Measurements from ENCODE around the gene CNNM3. TPM values are rescaled to one million over a fixed set of nuclear protein-coding genes. Genes with fewer than 3 reads are reported as not detected.
A peak's percentile ranks its signal among the peaks of the same experiment; 100 is the strongest.

CNNM3 gene
- total and polyA plus RNA-seq, 4 donors = 10.0 to 19.8 (median 16.1) TPM

DNA sequence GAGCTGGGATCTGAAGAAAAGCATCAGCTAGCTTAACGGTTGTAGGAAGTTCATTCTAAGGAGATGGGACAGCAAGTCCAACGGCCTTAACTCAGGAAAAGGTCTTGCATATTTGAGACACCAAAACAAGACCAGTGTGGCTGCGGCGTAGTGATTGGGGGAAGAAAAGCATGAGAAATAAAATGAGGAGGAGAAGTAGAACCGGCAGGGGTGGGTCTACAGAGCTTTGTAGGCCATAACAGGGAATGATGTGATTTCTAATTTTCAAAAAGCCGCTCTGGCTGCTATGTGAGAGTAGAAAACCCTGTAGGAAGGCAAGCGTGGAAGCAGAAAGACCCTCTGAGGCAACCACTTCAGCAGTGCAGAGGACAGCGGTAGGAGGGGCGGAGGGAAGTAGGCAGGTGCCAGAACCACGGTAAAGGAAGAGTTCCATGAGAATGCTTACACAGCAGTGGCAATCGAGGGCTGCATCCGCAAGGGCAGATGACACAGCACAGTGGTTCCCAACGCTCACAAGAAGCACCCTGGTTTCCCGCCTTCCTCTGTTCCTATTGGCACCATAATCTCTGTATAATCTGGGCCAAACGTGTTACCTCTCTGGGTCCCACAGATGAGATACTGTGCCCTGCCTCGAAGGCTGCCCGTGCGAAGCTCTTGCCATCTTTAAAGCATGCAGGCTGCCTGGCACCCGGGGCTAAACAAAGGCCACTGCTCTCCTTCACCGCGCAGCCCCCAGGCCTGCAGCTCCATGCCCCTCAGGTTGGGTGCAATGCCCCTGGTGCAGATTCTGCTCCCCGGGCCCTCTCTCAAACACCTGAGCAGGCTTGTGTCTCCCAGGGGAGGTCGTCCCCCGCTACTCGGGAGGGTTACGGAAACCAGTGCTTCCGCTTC is 41.0 kb downstream of the CNNM3 start:
- 16% methylated on average over 27 of the region's 27 CpGs for WGBS
- Histone ChIP-seq H3K9me3 (ENCODE audit: control insufficient read depth in 4 of 4, low read length in 3 of 4) (no peaks in the 10 kb centered on the region), H3K9ac (ENCODE audit: low read depth in 1 of 2, low read length in 2 of 2) (peak overlapping the region; percentile 11 to 53), H3K36me3 (ENCODE audit: control insufficient read depth in 4 of 4, insufficient read depth in 3 of 4, low read depth in 1 of 4, low read length in 3 of 4) (peaks cover 4 to 16% (median 14%) of the 10 kb centered on the region in 4 donors), H3K4me3 (ENCODE audit: low read depth in 1 of 3, low read length in 3 of 3) (peak overlapping the region; percentile 61 to 82 (median 67)), H3K4me1 (ENCODE audit: control insufficient read depth in 4 of 4, insufficient read depth in 4 of 4, low read length in 3 of 4) (peaks cover 12 to 48% (median 35%) of the 10 kb centered on the region in 4 donors), H3K27me3 (ENCODE audit: control insufficient read depth in 4 of 4, insufficient read depth in 4 of 4, low read length in 3 of 4) (no peaks in the 10 kb centered on the region), H3K27ac (ENCODE audit: low read depth in 1 of 2, low read length in 2 of 2) (peak overlapping the region; percentile 58 to 75)
- TF ChIP-seq RAD21 (IDR thresholded peaks at IDR 0.05) (peak in 1 of 2 donors; percentile 9), HNF4G (IDR thresholded peaks at IDR 0.05) (no peak), YY1 (IDR thresholded peaks at IDR 0.05) (peak; percentile 5)
- DNase-seq (ENCODE audit: low spot score) = peak; percentile 41

DNA sequence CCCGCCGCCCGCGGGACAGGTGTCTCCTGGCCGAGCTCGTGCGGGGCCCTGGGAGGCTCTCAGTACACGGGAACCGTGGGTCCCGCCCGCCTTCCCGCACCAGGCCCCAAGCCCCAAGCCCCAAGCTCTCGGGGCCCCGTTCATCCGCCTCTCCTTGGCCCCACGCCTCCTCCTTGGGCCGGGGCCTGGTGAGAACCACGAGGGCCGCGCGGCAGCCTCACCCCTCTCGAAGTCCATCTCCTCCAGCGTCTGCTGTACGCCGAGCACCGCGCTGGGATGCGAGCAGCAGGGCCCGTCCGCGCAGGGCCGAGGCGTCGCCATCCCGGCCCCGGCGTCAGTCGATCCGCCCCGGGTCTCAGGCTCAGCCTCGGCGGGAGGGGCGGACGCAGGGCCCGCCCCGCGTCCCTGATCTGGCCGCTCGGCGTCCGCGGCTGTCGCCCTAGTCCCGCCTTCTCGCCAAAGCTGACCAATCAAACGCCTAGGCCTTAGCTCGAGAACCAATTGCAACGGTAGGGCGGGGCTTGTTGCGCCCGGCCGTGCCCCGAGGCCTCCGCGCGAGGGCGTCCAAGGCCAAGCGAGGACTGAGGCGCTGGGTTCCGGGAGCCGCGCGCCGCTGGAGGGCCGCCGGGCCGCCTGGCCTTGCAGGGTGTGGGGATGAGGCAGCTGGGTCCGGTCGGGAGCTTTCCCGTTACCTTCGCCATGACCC is 41.8 kb downstream of the CNNM3 start, which contains the start of gene ANKRD39:
Gene ANKRD39, minus strand, starts transcription at position 350 of the 706 bp plus-strand sequence. Its CDS starts 29 bp downstream, at position 321.
- no peaks in the 10 kb centered on the region for H3K9me3 ChIP-seq (ENCODE audit: control insufficient read depth in 4 of 4, low read length in 3 of 4)
- H3K9ac ChIP-seq (ENCODE audit: low read depth in 1 of 2, low read length in 2 of 2) = peak within 1 kb of the TSS; percentile 11 to 53
- peak; percentile 98 for DNase-seq (ENCODE audit: low spot score)
- peaks cover 12 to 50% (median 36%) of the 10 kb centered on the region in 4 donors for H3K4me1 ChIP-seq (ENCODE audit: control insufficient read depth in 4 of 4, insufficient read depth in 4 of 4, low read length in 3 of 4)
- TF ChIP-seq TAF1 (conservative IDR thresholded peaks at IDR 0.05) = no peak
- TF ChIP-seq HNF4G (IDR thresholded peaks at IDR 0.05) = no peak
- TF ChIP-seq RXRA (IDR thresholded peaks at IDR 0.05) = peak in 1 of 2 donors; percentile 58
- TF ChIP-seq, protein P1, sequence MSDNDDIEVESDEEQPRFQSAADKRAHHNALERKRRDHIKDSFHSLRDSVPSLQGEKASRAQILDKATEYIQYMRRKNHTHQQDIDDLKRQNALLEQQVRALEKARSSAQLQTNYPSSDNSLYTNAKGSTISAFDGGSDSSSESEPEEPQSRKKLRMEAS (IDR thresholded peaks at IDR 0.05) = no peak
- TF ChIP-seq, protein P2, sequence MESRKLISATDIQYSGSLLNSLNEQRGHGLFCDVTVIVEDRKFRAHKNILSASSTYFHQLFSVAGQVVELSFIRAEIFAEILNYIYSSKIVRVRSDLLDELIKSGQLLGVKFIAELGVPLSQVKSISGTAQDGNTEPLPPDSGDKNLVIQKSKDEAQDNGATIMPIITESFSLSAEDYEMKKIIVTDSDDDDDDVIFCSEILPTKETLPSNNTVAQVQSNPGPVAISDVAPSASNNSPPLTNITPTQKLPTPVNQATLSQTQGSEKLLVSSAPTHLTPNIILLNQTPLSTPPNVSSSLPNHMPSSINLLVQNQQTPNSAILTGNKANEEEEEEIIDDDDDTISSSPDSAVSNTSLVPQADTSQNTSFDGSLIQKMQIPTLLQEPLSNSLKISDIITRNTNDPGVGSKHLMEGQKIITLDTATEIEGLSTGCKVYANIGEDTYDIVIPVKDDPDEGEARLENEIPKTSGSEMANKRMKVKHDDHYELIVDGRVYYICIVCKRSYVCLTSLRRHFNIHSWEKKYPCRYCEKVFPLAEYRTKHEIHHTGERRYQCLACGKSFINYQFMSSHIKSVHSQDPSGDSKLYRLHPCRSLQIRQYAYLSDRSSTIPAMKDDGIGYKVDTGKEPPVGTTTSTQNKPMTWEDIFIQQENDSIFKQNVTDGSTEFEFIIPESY (IDR thresholded peaks at IDR 0.05) = no peak
- peak; percentile 75 to 76 for TF ChIP-seq RAD21 (IDR thresholded peaks at IDR 0.05)
- no peak for TF ChIP-seq HNF4A (conservative IDR thresholded peaks at IDR 0.05)
- peak; percentile 86 for TF ChIP-seq SP1 (IDR thresholded peaks at IDR 0.05)
- TF ChIP-seq, protein P3, sequence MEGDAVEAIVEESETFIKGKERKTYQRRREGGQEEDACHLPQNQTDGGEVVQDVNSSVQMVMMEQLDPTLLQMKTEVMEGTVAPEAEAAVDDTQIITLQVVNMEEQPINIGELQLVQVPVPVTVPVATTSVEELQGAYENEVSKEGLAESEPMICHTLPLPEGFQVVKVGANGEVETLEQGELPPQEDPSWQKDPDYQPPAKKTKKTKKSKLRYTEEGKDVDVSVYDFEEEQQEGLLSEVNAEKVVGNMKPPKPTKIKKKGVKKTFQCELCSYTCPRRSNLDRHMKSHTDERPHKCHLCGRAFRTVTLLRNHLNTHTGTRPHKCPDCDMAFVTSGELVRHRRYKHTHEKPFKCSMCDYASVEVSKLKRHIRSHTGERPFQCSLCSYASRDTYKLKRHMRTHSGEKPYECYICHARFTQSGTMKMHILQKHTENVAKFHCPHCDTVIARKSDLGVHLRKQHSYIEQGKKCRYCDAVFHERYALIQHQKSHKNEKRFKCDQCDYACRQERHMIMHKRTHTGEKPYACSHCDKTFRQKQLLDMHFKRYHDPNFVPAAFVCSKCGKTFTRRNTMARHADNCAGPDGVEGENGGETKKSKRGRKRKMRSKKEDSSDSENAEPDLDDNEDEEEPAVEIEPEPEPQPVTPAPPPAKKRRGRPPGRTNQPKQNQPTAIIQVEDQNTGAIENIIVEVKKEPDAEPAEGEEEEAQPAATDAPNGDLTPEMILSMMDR (IDR thresholded peaks at IDR 0.05; ENCODE audit: low read depth, low read length, missing input control) = peak; percentile 80
- TF ChIP-seq NR2F2 (IDR thresholded peaks at IDR 0.05) = no peak
- TF ChIP-seq, protein P4, sequence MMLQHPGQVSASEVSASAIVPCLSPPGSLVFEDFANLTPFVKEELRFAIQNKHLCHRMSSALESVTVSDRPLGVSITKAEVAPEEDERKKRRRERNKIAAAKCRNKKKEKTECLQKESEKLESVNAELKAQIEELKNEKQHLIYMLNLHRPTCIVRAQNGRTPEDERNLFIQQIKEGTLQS (IDR thresholded peaks at IDR 0.05) = no peak
- TF ChIP-seq JUND (IDR thresholded peaks at IDR 0.05) = no peak
- no peak for TF ChIP-seq GABPA (IDR thresholded peaks at IDR 0.05 in 1 of 2, conservative IDR thresholded peaks at IDR 0.05 in 1 of 2)
- no peak for TF ChIP-seq FOXA1 (IDR thresholded peaks at IDR 0.05)
- TF ChIP-seq, protein P5, sequence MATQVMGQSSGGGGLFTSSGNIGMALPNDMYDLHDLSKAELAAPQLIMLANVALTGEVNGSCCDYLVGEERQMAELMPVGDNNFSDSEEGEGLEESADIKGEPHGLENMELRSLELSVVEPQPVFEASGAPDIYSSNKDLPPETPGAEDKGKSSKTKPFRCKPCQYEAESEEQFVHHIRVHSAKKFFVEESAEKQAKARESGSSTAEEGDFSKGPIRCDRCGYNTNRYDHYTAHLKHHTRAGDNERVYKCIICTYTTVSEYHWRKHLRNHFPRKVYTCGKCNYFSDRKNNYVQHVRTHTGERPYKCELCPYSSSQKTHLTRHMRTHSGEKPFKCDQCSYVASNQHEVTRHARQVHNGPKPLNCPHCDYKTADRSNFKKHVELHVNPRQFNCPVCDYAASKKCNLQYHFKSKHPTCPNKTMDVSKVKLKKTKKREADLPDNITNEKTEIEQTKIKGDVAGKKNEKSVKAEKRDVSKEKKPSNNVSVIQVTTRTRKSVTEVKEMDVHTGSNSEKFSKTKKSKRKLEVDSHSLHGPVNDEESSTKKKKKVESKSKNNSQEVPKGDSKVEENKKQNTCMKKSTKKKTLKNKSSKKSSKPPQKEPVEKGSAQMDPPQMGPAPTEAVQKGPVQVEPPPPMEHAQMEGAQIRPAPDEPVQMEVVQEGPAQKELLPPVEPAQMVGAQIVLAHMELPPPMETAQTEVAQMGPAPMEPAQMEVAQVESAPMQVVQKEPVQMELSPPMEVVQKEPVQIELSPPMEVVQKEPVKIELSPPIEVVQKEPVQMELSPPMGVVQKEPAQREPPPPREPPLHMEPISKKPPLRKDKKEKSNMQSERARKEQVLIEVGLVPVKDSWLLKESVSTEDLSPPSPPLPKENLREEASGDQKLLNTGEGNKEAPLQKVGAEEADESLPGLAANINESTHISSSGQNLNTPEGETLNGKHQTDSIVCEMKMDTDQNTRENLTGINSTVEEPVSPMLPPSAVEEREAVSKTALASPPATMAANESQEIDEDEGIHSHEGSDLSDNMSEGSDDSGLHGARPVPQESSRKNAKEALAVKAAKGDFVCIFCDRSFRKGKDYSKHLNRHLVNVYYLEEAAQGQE (IDR thresholded peaks at IDR 0.05) = no peak
- TF ChIP-seq EGR1 (IDR thresholded peaks at IDR 0.05; ENCODE audit: low read depth in 2 of 2) = no peak
- TF ChIP-seq YY1 (IDR thresholded peaks at IDR 0.05) = peak; percentile 63
- TF ChIP-seq FOXA2 (IDR thresholded peaks at IDR 0.05) = no peak
- peak within 1 kb of the TSS; percentile 61 to 82 (median 67) for H3K4me3 ChIP-seq (ENCODE audit: low read depth in 1 of 3, low read length in 3 of 3)
- WGBS = under 1% methylated on average over 81 of the region's 81 CpGs
- peaks cover 3 to 13% (median 11%) of the 10 kb centered on the region in 4 donors for H3K36me3 ChIP-seq (ENCODE audit: control insufficient read depth in 4 of 4, insufficient read depth in 3 of 4, low read depth in 1 of 4, low read length in 3 of 4)
- peak within 1 kb of the TSS; percentile 58 to 75 for H3K27ac ChIP-seq (ENCODE audit: low read depth in 1 of 2, low read length in 2 of 2)
- H3K27me3 ChIP-seq (ENCODE audit: control insufficient read depth in 4 of 4, insufficient read depth in 4 of 4, low read length in 3 of 4) = no peaks in the 10 kb centered on the region

Data from liver (tissue), 9 donors.